Vagina (tissue), 2 donors: ENCODE measurements around the gene TBC1D32.

Source experiments
- POLR2A ChIP-seq, 2 donors: fragments of 450-650 bp; IDR thresholded peaks; one replicate each; pipeline ENCODE4 v1.6.1; 2017; ENCODE audit warnings: antibody characterized with exemption in 2 of 2, mild to moderate bottlenecking in 2 of 2, moderate library complexity in 2 of 2
- POLR2AphosphoS5 ChIP-seq, 2 donors: sonication (generic); formaldehyde crosslinking; IDR thresholded peaks; one replicate each; pipeline ENCODE4 v1.9.0; 2017; ENCODE audit warnings: antibody characterized with exemption in 2 of 2, mild to moderate bottlenecking in 2 of 2, low read depth in 1 of 2; ENCODE audit not compliant: insufficient read depth in 1 of 2
- TF ChIP-seq, protein P1 (sequence below), 3 experiments: fragments of 450-650 bp in 2 of 3; fragments of 200-600 bp in 1 of 3; sonication (generic) in 1 of 3; IDR thresholded peaks; one replicate each; pipeline ENCODE4 v1.5.1; 2017 to 2019; ENCODE audit warnings: antibody characterized with exemption in 3 of 3, mild to moderate bottlenecking in 2 of 3, moderate library complexity in 2 of 3

GRCh38 chr6:121064345-121064744 lies 269.9 kb downstream of the TBC1D32 start:
- no peak for TF ChIP-seq POLR2AphosphoS5 (IDR thresholded peaks at IDR 0.05; ENCODE audit: insufficient read depth in 1 of 2, low read depth in 1 of 2)
- TF ChIP-seq, protein P1, sequence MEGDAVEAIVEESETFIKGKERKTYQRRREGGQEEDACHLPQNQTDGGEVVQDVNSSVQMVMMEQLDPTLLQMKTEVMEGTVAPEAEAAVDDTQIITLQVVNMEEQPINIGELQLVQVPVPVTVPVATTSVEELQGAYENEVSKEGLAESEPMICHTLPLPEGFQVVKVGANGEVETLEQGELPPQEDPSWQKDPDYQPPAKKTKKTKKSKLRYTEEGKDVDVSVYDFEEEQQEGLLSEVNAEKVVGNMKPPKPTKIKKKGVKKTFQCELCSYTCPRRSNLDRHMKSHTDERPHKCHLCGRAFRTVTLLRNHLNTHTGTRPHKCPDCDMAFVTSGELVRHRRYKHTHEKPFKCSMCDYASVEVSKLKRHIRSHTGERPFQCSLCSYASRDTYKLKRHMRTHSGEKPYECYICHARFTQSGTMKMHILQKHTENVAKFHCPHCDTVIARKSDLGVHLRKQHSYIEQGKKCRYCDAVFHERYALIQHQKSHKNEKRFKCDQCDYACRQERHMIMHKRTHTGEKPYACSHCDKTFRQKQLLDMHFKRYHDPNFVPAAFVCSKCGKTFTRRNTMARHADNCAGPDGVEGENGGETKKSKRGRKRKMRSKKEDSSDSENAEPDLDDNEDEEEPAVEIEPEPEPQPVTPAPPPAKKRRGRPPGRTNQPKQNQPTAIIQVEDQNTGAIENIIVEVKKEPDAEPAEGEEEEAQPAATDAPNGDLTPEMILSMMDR (IDR thresholded peaks at IDR 0.05), result no peak
- no peak for TF ChIP-seq POLR2A (IDR thresholded peaks at IDR 0.05)
